Measurements from ENCODE around the gene BHLHE23. TPM values are rescaled to one million over a fixed set of nuclear protein-coding genes. Genes with fewer than 3 reads are reported as not detected.

BHLHE23 gene
- total RNA-seq, 1 experiment from 2014 or later: not detected

- ChIA-PET POLR2A (no interaction called here), CTCF (interaction anchor here (0.6 to 0.9 kb wide), 2 partner anchors 27 to 36 kb away, joined by 3 read pairs; no protein-coding TSS in a partner anchor)
- H3K36me3 Mint-ChIP-seq (ENCODE audit: insufficient read depth, unreplicated experiment): no peaks in the 10 kb centered on the region
- H3K4me3 Mint-ChIP-seq (ENCODE audit: unreplicated experiment): no peak overlapping the region
- peaks cover 4% of the 10 kb centered on the region for H3K4me1 Mint-ChIP-seq (ENCODE audit: insufficient read depth, unreplicated experiment)
- DNase-seq (ENCODE audit: unreplicated experiment): no peak
- no peaks in the 10 kb centered on the region for H3K9me3 Mint-ChIP-seq (ENCODE audit: unreplicated experiment)
- peaks cover 36% of the 10 kb centered on the region for H3K27me3 Mint-ChIP-seq (ENCODE audit: insufficient read depth, unreplicated experiment)
- H3K27ac Mint-ChIP-seq (ENCODE audit: low read depth, unreplicated experiment): no peak overlapping the region
- BruUV-seq (replicated peaks): no TSS peak
- no peak for TF ChIP-seq CTCF (IDR thresholded peaks at IDR 0.05; ENCODE audit: unreplicated experiment)
- intact Hi-C loops (cut with micrococcal nuclease): no loop called here
Observed at GRCh38 chr20:62976886-62977285, 29.9 kb downstream of the BHLHE23 start.

GRCh38 chr20:62975812-62976508 lies 30.8 kb downstream of the BHLHE23 start:
- CTCF ChIA-PET: interaction anchor here (0.6 to 1.2 kb wide), 3 partner anchors 10 to 33 kb away, joined by 3 to 5 read pairs (median 3); no protein-coding TSS in a partner anchor

GRCh38 chr20:62975251-62975760 lies 31.5 kb downstream of the BHLHE23 start:
- Mint-ChIP-seq H3K4me1 (ENCODE audit: insufficient read depth, unreplicated experiment) (peaks cover 6% of the 10 kb centered on the region), H3K36me3 (ENCODE audit: insufficient read depth, unreplicated experiment) (no peaks in the 10 kb centered on the region), H3K9me3 (ENCODE audit: unreplicated experiment) (no peaks in the 10 kb centered on the region), H3K4me3 (ENCODE audit: unreplicated experiment) (no peak overlapping the region), H3K27ac (ENCODE audit: low read depth, unreplicated experiment) (no peak overlapping the region), H3K27me3 (ENCODE audit: insufficient read depth, unreplicated experiment) (peaks cover 30% of the 10 kb centered on the region)
- TF ChIP-seq CTCF (IDR thresholded peaks at IDR 0.05; ENCODE audit: unreplicated experiment): no peak
- intact Hi-C loops (cut with micrococcal nuclease): no loop called here
- BruUV-seq (replicated peaks): no TSS peak
- ChIA-PET CTCF (interaction anchor here (1.2 kb wide), 1 partner anchor 34 kb away, joined by 5 read pairs; no protein-coding TSS in a partner anchor), POLR2A (interaction anchor here (0.6 to 1.2 kb wide), 2 partner anchors 34 to 41 kb away, joined by 3 read pairs; no protein-coding TSS in a partner anchor)
- no peak for DNase-seq (ENCODE audit: unreplicated experiment)

More at GRCh38 chr20:62975812-62976508, 30.8 kb downstream of the BHLHE23 start:
- POLR2A ChIA-PET: interaction anchor here (1.2 kb wide), 1 partner anchor 33 kb away, joined by 3 read pairs; no protein-coding TSS in a partner anchor
- H3K27ac Mint-ChIP-seq (ENCODE audit: low read depth, unreplicated experiment): no peak overlapping the region
- H3K9me3 Mint-ChIP-seq (ENCODE audit: unreplicated experiment): no peaks in the 10 kb centered on the region
- TF ChIP-seq CTCF (IDR thresholded peaks at IDR 0.05; ENCODE audit: unreplicated experiment): no peak
- peaks cover 35% of the 10 kb centered on the region for H3K27me3 Mint-ChIP-seq (ENCODE audit: insufficient read depth, unreplicated experiment)
- no peaks in the 10 kb centered on the region for H3K36me3 Mint-ChIP-seq (ENCODE audit: insufficient read depth, unreplicated experiment)
- no peak for DNase-seq (ENCODE audit: unreplicated experiment)
- intact Hi-C loops (cut with micrococcal nuclease): no loop called here
- no TSS peak for BruUV-seq (replicated peaks)
- no peak overlapping the region for H3K4me3 Mint-ChIP-seq (ENCODE audit: unreplicated experiment)
- H3K4me1 Mint-ChIP-seq (ENCODE audit: insufficient read depth, unreplicated experiment): peaks cover 6% of the 10 kb centered on the region
